Stimulated activated CD4-positive, alpha-beta T cell treated with anti-CD3 and anti-CD28 coated beads, Interleukin-12 subunit alpha, Interleukin-12 subunit beta, amount 100 ng/mL, for 4 hours (primary cell): ENCODE measurements around the gene LAMP1.
"Not testable (repeated sequence)": the region's sequence is repeated elsewhere in the genome, so short reads cannot be mapped to it uniquely, and the experiment has no call there.

Experiments used
- DNase-seq: peaks from one replicate; pipeline ENCODE4 v3.0.0-alpha.2; 2020

LAMP1 gene

DNA sequence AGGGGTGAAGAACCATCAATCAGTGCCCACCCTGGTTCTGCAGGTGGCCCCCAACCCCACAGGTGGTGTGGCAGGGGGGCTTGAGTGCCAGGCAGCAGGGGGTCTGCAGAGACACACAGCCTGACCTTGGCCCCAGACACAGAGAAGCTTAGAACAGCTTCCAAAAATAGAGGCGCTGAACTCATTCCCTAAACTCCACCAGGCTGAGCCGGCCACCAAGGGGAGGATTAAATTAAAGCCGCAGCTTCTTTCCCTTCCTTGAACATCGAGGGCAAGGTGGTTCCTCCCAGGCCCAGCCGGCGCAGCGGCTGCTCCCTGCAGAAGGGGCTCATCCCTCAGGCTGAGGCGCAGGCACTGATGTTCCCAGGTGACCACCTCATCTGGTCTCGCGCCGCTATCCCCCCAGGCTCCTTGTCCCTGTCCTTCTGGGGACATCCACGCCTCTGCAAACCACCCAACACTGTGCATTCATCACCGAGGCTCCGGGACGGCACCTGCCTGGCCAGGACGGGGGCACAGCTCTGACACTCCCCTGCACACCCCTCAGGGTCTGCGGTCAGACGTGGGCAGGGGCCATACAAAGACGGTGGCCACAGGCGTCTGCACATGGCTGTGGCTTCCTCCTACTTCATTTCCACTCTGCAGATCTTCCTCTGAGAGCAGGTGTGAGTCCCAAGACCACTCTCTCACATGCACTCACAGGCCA lies 30.9 kb downstream of the LAMP1 start:
- DNase-seq: no peak

- DNase-seq: no peak
Observed at GRCh38 chr13:113328851-113329250, 31.8 kb downstream of the LAMP1 start.

DNA sequence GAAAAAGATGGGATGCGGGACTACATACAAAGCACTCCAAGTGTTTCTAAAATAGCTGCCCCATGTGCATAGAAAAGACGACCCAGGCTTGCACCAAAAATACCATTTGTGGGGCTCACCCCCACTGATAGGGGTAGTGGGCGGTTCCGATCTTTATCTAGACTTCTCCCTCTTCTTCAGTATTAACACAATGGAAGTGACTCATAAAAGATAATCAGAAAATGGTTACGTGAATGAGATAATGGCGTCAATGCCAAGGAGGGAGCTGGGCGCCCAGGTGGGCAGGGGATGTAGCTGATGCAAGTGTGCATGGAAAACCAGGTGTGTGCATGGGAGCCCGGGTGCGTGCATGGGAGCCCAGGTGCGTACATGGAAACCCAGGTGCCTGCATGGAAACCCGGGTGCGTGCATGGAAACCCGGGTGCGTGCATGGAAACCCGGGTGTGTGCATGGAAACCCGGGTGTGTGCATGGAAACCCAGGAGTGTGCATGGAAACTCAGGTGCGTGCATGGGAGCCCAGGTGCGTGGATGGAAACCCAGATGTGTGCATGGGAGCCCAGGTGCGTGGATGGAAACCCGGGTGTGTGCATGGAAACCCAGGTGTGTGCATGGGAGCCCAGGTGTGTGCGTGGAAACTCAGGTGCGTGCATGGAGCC lies 32.7 kb downstream of the LAMP1 start:
- DNase-seq: no peak

DNA sequence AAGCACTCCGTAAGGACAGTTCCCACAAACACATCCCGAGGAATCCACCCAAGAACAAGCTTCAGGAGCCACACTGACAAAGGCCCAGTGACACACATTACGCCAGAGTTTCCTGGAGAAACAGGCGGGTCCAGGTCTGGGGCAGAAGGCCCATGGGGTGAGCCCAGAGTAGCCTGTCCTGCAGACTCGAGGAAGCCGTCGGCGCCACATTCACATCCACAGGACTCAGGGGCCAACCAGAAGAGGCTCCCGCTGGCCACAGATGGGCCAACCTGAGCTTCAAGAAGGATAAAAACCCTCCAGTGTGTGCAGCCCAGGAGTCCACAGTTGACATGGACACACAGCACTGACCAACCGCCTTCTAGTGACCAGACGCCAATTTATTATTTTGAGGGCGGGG lies 35.6 kb downstream of the LAMP1 start:
- no peak for DNase-seq

DNA sequence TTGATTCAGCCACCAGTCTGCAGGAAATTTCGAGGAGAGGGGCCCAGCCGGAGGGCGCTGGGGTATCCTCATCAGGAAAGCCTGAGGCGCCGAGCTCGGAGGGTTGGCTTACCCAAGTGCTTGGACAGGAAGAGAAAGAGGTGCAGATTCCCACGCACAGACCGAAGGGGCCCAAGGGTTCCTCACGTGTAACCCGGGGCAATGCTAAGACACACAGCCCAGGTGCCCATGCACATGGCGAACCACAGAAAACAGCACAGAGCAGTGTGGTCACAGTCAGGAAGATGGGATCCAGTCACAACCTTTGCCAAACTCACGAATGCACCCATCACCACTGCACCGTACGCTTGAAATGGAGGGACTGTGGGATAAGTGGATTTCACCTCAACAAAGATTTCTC lies 36.0 kb downstream of the LAMP1 start:
- DNase-seq: no peak

GRCh38 chr13:113337556-113337955 lies 40.5 kb downstream of the LAMP1 start:
- no peak for DNase-seq

DNA sequence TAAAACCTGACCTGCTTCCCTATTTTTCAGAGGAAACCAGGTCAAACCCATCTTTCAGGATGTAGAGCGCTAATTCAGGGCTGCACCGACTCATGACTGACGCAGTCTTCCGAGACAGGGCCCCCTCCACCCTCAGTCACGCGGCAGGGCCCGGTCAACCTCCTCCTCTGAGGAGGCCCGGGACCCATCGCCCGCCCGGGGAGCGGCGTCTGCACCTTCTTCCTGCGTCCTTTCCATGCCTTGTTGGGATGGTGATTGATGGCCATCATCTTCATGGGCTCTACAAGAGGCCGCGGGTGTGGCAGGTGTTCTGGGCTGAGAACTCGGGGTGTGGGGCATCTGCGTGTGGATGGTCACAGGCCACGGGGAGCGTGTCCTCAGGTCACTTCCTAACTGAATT lies 40.9 kb downstream of the LAMP1 start:
- no peak for DNase-seq

GRCh38 chr13:113338451-113338850 lies 41.4 kb downstream of the LAMP1 start:
- no peak for DNase-seq

GRCh38 chr13:113342820-113343691 lies 46.0 kb downstream of the LAMP1 start:
- no peak for DNase-seq

DNA sequence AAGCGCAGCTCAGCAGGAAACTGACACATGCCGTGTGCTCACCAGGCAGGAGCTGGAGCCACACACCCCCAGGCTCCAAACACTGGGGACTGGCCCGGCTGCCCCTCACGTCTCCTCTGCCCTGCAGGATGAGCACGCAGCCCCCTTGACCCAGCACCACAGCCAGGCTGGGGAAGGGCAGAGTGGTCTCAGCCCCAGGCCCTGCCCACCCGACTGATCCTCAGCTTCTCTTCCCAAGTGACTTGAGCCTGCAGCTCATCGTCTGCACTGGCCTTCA lies 46.6 kb downstream of the LAMP1 start:
- DNase-seq: no peak

DNA sequence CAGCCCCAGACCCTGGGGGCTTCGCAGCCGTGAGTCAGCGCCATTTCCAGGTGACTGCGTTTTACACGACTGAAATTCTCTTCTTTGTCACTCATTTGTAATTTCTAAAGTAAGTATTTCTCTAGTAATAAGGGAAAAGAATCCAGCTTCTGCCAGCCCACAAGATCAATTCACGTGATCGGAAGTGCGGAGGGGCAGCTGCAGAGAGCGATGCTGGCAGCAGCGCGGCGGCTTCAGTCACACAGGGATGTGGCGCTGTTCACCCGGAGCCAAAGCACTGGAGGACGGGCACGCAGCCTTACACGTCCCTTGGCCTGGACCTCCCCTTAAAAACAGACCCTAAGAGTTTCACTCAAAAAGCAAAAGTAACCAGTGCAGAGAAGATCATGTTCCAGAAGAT lies 48.4 kb downstream of the LAMP1 start:
- DNase-seq: no peak

- not testable (repeated sequence) for DNase-seq
Observed at GRCh38 chr13:113347736-113348225, 50.7 kb downstream of the LAMP1 start.

DNA sequence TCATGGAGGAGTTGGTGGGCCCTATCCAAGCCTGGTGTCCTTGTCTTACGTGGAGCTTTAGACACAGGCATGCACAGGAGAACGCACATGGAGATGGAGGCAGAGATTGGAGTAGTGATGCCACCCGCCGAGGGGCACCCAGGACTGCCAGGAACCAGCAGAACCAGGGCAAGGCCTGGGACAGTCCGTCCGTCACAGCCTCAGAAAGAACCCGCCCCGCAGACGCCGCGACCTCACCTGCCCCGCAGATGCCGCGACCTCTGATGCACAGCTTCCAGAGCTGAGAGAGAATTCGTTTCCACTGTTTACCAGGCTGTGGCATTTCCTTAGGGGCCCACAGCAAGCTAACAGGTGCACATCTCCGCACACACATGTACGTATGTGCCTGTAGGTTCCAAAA lies 51.6 kb downstream of the LAMP1 start:
- no peak for DNase-seq

DNA sequence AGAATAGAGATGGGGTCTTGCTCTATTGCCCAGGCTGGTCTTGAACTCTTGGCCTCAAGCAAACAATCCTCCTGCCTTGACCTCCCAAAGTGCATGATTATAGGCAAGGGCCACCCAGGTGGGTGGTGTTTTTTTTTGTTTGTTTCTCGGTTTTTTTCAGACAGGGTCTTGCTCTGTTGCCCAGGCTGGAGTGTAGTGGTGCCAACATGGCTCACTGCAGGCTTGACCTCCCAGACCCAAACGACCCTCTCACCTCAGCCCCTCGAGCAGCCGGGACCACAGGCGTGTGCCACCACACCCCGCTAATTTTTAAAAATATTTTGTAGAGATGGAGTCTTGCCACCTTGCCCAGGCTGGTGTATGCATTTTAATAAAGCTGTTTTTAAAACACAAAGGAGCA lies 52.0 kb downstream of the LAMP1 start:
- no peak for DNase-seq

DNA sequence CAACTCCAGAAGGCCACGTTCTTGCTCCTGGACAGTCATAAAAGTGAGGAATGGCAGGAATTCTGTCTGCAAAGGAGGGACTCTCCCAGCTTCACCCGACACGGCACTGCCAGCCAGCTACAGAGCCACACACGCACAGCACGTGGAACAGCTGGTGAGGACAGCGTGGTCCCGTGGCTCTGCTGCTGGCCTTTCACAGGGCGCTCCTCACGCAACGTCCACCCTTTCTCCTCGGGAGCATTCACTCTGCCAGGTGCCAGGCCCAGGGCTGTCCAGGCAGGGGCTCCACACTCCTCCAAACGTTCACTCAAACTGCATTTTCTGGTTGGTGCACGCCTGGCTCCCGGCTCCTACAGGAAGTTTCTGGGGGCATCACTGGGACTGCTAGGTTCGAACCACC lies 52.5 kb downstream of the LAMP1 start:
- DNase-seq: no peak

DNA sequence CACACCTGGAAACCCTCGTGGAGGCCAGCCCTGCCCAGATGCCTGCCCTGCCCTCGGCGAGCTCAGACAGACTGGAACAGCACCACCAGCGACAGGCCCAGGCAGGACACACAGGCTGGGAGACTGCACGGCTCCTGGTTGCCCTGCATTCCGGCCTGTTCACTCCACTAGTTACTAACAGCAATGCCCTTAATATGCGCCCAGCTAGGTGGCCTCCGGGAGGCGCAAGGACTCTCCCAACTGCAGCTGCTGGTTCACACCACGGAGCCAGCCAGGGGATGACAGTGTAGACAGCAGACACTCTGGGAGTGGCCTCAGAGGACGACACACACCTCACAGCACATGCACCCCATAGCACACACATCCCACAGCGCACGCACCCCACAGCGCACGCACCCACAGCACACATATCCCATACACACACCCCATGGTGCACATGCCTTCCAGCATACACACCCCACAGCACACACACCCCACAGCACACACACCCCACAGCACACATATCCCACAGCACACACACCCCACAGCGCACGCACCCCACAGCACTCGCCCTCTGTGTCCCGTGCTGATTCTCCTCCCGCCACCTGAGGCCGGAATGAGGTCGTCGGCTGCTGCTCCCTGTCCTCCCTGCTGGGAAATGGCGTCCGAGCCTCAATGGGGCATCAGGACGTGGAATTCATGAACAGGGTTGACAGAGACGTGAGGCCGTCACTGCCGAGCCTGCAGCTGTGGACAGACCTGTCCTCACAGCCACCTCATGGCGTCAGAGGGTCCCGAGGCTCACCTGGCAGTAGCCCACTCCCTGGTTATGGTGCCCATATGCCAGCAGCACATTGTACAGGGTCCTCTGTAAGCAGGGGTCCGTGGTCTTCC lies 53.3 kb downstream of the LAMP1 start:
- no peak for DNase-seq

DNA sequence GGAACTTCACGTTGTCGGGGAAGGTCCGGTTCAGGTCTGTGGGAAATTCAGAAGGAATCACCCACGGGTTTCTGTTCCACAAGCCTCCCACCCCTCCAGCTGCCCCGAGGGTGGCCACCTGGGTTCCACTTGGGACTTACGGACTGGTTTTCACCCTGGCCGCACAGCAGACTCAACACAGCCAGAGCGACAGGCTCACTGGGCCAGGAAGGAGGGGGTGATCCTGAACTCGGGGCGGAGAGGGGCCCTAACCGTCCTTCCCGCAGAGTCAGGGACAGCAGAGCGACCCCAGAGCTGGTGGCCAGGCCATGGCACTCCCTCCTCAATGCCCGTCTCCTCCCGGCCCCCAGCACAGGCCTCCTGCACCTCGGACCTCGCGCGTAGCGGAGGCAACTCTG lies 53.9 kb downstream of the LAMP1 start:
- no peak for DNase-seq

DNA sequence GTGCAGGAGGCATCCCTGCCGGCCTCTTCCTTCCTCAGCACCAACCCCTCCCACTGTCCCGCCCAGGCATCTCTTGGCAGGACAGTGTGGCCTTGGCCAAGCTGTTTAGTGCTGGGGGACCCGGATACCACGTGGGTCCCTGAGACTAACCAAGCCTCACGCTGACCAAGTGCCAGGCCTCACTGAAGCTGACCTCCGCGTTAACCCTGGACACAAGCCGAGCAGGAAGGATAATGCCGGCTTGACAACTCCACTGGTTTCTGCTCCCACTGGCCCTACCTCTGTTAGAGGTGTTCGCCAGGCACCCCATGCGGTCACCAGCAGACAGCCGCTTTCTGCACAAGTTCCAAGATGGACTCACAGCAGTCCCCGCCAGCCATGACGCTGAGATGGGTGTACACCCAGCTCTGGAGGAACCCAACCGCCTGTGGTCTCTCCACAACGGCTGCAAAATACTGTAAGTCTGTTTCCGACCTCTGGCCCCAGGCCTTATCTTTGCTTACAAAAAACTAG lies 54.5 kb downstream of the LAMP1 start:
- DNase-seq: no peak

- DNase-seq: no peak
Observed at GRCh38 chr13:113353254-113353653, 56.2 kb downstream of the LAMP1 start.

DNA sequence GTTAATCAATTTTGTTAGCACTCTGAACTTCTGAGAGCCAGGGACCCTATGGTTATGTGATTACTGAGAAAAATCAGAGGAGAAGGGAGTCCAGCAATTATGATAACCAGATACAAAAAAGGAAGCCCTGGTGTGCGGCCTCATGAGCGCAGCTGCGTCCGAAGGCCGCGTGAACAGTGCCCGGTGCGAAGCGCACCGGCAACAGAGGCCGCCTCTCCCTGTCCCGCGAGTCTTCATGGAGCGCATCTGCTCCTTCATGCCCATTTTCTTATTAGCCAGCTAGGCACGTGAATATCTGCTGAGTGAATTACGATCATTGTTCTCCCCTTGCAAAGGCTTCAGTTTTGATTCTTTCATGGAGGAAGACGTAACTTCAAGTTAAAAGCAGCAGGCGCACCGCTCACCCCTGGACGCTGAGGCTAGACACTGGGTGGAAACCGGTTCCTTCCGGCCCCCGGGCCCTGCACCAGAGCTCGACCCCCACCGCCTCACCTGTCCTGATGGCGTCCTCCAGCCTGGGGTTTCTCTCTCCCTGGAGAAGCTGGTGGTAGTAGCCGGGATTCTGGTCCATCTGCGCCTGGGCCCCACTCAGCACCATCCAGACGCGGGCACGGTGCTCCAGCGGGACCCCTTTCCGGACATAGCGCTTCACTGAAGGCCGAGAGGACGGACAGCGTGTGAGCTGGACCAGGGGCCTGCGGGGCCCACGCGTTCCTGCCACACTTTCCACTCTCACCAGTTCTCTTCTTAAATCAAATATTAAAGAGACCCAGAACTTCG lies 58.0 kb downstream of the LAMP1 start:
- no peak for DNase-seq

- no peak for DNase-seq
Observed at GRCh38 chr13:113355621-113356020, 58.6 kb downstream of the LAMP1 start.

DNA sequence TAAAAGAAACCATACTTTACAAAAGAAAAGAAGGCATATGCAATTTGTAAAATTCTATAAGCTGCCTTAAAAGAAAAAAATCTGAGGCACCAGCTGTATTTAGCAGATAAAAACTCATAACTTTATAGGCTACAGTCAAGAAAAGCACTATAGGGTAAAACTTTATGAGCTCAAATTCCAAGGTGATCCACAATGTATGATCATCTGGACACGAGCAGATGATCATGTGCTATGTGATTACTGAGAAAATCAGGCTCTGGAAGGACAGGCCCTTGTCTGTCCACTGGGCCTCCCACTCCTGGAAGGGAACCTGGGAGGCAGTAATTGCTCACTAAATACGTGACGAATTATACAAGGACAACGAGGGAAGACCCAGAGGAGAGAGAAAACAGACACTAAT lies 59.6 kb downstream of the LAMP1 start:
- no peak for DNase-seq
